ENCODE results near the gene USP40. TPM values are rescaled to one million over a fixed set of nuclear protein-coding genes. Genes with fewer than 3 reads are reported as not detected.

USP40 gene
- total and polyA plus RNA-seq, 2 of the 8 experiments (the other 6 are each of a cell fraction or from before 2014, with no cell fraction given) = 12.0 to 15.7 TPM

DNA sequence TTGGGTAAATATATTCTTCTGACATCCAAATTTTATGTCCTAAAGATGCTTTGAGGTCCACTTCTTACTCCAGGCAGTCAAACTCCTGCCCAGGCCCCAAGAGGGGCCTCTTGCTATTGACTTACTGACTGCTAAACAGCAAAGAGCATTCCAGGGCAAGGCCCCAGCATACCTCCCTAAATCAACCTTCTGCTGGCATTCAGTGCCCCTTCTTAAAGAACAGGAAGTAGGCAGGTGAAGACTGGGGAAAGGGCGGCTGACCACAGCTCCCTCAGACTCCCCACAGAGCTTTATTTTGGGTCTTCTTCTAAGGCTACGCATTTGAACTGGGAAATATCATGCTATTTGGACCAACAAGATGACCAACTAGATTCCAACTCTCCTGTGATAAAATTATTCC, 68.9 kb downstream of the USP40 start:
- DNase-seq (ENCODE audit: low read depth in 1 of 2, low spot score in 2 of 2) (no peak), FAIRE-seq (no peak)
- Histone ChIP-seq H3K79me1 (ENCODE audit: low read depth, low read length) (no peaks in the 10 kb centered on the region), H3K4me1 (replicated peaks in 1 of 4; ENCODE audit: control insufficient read depth in 3 of 4, insufficient read depth in 4 of 4, low read length in 3 of 4) (no peaks in the 10 kb centered on the region), H4K8ac (ENCODE audit: extremely low read depth, insufficient read depth, low read length) (no peak overlapping the region), H2AFZ (ENCODE audit: low read length) (no peak overlapping the region), H2BK120ac (replicated peaks; ENCODE audit: low read depth, low read length) (no peak overlapping the region), H2BK15ac (ENCODE audit: low read length) (no peak overlapping the region), H2AK5ac (ENCODE audit: low read depth, low read length) (no peak overlapping the region), H3K4me3 (ENCODE audit: extremely low read depth in 1 of 4, insufficient read depth in 2 of 4, low read depth in 3 of 4, low read length in 4 of 4) (no peak overlapping the region), H2BK20ac (ENCODE audit: low read length) (no peak overlapping the region), H3K79me2 (ENCODE audit: control insufficient read depth in 1 of 2, insufficient read depth in 2 of 2, low read length in 2 of 2) (no peaks in the 10 kb centered on the region), H3K23me2 (ENCODE audit: low read depth, low read length) (no peaks in the 10 kb centered on the region), H3K4ac (replicated peaks; ENCODE audit: insufficient read length, low read depth, low read length) (no peak overlapping the region), H4K20me1 (replicated peaks in 1 of 2; ENCODE audit: control insufficient read depth in 1 of 2, insufficient read depth in 2 of 2, low read length in 2 of 2) (no peaks in the 10 kb centered on the region), H3K9ac (replicated peaks in 1 of 4; ENCODE audit: extremely low read depth in 1 of 4, low read depth in 3 of 4, low read length in 3 of 4) (no peak overlapping the region), H3K14ac (ENCODE audit: insufficient read length) (no peak overlapping the region), H2BK12ac (ENCODE audit: low read depth, low read length) (no peak overlapping the region), H3K36me3 (ENCODE audit: control insufficient read depth in 2 of 4, insufficient read depth in 4 of 4, low read length in 3 of 4) (no peaks in the 10 kb centered on the region; a peak in 1 of 8 replicates), H3K18ac (ENCODE audit: extremely low read depth, low read length) (no peak overlapping the region), H3K56ac (replicated peaks; ENCODE audit: insufficient read length, low read depth, low read length) (no peak overlapping the region), H4K91ac (replicated peaks; ENCODE audit: insufficient read length, low read length) (no peak overlapping the region), H3K9me3 (ENCODE audit: insufficient read depth in 2 of 2, low read depth in 1 of 2, low read length in 1 of 2) (0 out of 4 replicates have a peak, but pooled peaks cover 0 to 3% of the 10 kb centered on the region in 2 experiments), H4K5ac (ENCODE audit: insufficient read length, low read depth, low read length) (no peak overlapping the region), H3K4me2 (ENCODE audit: insufficient read depth in 1 of 2, low read depth in 2 of 2, low read length in 2 of 2) (no peak overlapping the region), H3K27ac (ENCODE audit: low read depth, low read length) (no peak overlapping the region), H3K23ac (ENCODE audit: insufficient read length) (no peak overlapping the region), H3K27me3 (replicated peaks in 1 of 4; ENCODE audit: control insufficient read depth in 3 of 4, extremely low read depth in 1 of 4, insufficient read depth in 3 of 4, low read length in 3 of 4) (no peaks in the 10 kb centered on the region), H2BK5ac (ENCODE audit: low read depth, low read length) (no peak overlapping the region)
- CTCF ChIA-PET (ENCODE audit: partially characterized antibody) = interaction anchor here (0.8 kb wide), 1 partner anchor 9 kb away, joined by 3 read pairs; no protein-coding TSS in a partner anchor
- TF ChIP-seq SP1 (IDR thresholded peaks at IDR 0.05; ENCODE audit: low read depth, low read length) = no peak
- TF ChIP-seq EP300 (IDR thresholded peaks at IDR 0.05; ENCODE audit: borderline replicate concordance in 1 of 2, low read depth in 2 of 2, low read length in 2 of 2) = no peak
- TF ChIP-seq, protein P1, sequence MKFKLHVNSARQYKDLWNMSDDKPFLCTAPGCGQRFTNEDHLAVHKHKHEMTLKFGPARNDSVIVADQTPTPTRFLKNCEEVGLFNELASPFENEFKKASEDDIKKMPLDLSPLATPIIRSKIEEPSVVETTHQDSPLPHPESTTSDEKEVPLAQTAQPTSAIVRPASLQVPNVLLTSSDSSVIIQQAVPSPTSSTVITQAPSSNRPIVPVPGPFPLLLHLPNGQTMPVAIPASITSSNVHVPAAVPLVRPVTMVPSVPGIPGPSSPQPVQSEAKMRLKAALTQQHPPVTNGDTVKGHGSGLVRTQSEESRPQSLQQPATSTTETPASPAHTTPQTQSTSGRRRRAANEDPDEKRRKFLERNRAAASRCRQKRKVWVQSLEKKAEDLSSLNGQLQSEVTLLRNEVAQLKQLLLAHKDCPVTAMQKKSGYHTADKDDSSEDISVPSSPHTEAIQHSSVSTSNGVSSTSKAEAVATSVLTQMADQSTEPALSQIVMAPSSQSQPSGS (IDR thresholded peaks at IDR 0.05; ENCODE audit: low read length) = no peak
- no peak for TF ChIP-seq BACH1 (IDR thresholded peaks at IDR 0.05; ENCODE audit: low read length)
- TF ChIP-seq, protein P2, sequence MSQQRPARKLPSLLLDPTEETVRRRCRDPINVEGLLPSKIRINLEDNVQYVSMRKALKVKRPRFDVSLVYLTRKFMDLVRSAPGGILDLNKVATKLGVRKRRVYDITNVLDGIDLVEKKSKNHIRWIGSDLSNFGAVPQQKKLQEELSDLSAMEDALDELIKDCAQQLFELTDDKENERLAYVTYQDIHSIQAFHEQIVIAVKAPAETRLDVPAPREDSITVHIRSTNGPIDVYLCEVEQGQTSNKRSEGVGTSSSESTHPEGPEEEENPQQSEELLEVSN (IDR thresholded peaks at IDR 0.05) = no peak
- no peak for TF ChIP-seq RNF2 (IDR thresholded peaks at IDR 0.05; ENCODE audit: borderline replicate concordance, low read depth, low read length, missing control alignments, poor library complexity, severe bottlenecking)
- no peak for TF ChIP-seq TEAD4 (IDR thresholded peaks at IDR 0.05; ENCODE audit: low read depth, low read length)
- POLR2A ChIA-PET (ENCODE audit: partially characterized antibody) = no interaction called here
- 78% methylated on average over 2 of the region's 2 CpGs; no CpG with 5 or more reads in 1 of the 2 experiments for WGBS, 2 experiments (ENCODE audit: extremely low coverage in 1 of 2, insufficient coverage in 1 of 2, insufficient read length in 1 of 2, insufficient replicate concordance in 2 of 2, low coverage in 1 of 2, low lambda C conversion rate in 2 of 2, missing lambda C conversion rate in 1 of 2)
